K562 (cell line): ENCODE data around the gene VMP1. TPM values are rescaled to one million over a fixed set of nuclear protein-coding genes. Genes with fewer than 3 reads are reported as not detected.
A peak's percentile ranks its signal among the peaks of the same experiment; 100 is the strongest.

Experiments
- CC2D1A ChIP-seq: fragments of 450-650 bp; IDR thresholded peaks from 2 replicates; pipeline ENCODE4 v1.6.1; 2017; ENCODE audit warnings: mild to moderate bottlenecking
- E2F5 ChIP-seq: sonication (generic); formaldehyde crosslinking; IDR thresholded peaks from 2 replicates; pipeline ENCODE4 v1.8.0; 2022; ENCODE audit warnings: mild to moderate bottlenecking, missing genetic modification reagents
- EZH2 ChIP-seq: IDR thresholded peaks from 2 replicates; pipeline ENCODE4 v1.6.1; 2012; ENCODE audit warnings: low read depth, mild to moderate bottlenecking, inconsistent platforms, low read length, borderline replicate concordance
- KDM1A ChIP-seq, 2 experiments: fragments of 450-650 bp; IDR thresholded peaks; 2 replicates each; pipeline ENCODE4 v1.6.1; 2016; ENCODE audit warnings: mild to moderate bottlenecking in 2 of 2
- MAFF ChIP-seq: IDR thresholded peaks from 2 replicates; pipeline ENCODE4 v1.6.1; 2012; ENCODE audit warnings: low read length, improper control_type of control experiment
- MAFG ChIP-seq: fragments of 450-650 bp; conservative IDR thresholded peaks from 2 replicates; pipeline ENCODE4 v1.6.1; 2016; ENCODE audit warnings: missing genetic modification characterization, missing compliant biosample characterization
- NR2F6 ChIP-seq: fragments of 450-650 bp; formaldehyde crosslinking; IDR thresholded peaks from 2 replicates; pipeline ENCODE4 v1.4.0; 2020; ENCODE audit warnings: mild to moderate bottlenecking
- POLR2G ChIP-seq: fragments of 200-400 bp; formaldehyde crosslinking; IDR thresholded peaks from 2 replicates; pipeline ENCODE4 v1.6.1; 2017; ENCODE audit warnings: low read depth, mild to moderate bottlenecking, antibody characterized with exemption, low read length, moderate library complexity
- POLR2H ChIP-seq: IDR thresholded peaks from 2 replicates; pipeline ENCODE4 v1.6.1; 2016; ENCODE audit warnings: missing genetic modification characterization, low read depth, mild to moderate bottlenecking, control low read depth, missing compliant biosample characterization, moderate library complexity
- PTBP1 ChIP-seq: fragments of 200-400 bp; formaldehyde crosslinking; IDR thresholded peaks from 2 replicates; pipeline ENCODE4 v1.6.1; 2017; ENCODE audit warnings: low read depth, low read length
- PTRF ChIP-seq: fragments of 450-650 bp; IDR thresholded peaks from 2 replicates; pipeline ENCODE4 v1.6.1; 2016; ENCODE audit warnings: mild to moderate bottlenecking, missing genetic modification characterization, missing compliant biosample characterization
- SPI1 ChIP-seq: IDR thresholded peaks from 2 replicates; pipeline ENCODE4 v1.6.1; 2011; ENCODE audit warnings: low read depth, low read length, control low read depth, borderline replicate concordance
- U2AF1 ChIP-seq: fragments of 200-400 bp; formaldehyde crosslinking; optimal IDR thresholded peaks from 2 replicates; pipeline ENCODE3; 2017; ENCODE audit warnings: mild to moderate bottlenecking, low read depth, low read length, moderate library complexity
- ZKSCAN1 ChIP-seq: fragments of 150-350 bp; IDR thresholded peaks from 2 replicates; pipeline ENCODE4 v1.6.1; 2016; ENCODE audit warnings: low read depth, low read length
- ZKSCAN3 ChIP-seq: fragments of 250-450 bp; sonication (Bioruptor Pico); IDR thresholded peaks from 2 replicates; pipeline ENCODE4 v1.4.0; 2020
- ZNF140 ChIP-seq: fragments of 250-450 bp; sonication (Bioruptor Pico); IDR thresholded peaks from 2 replicates; pipeline ENCODE4 v1.8.0; 2021; ENCODE audit warnings: moderate library complexity, mild to moderate bottlenecking, inconsistent platforms
- ZNF311 ChIP-seq: fragments of 250-450 bp; sonication (Bioruptor Pico); IDR thresholded peaks from 2 replicates; pipeline ENCODE4 v1.4.0; 2020; ENCODE audit warnings: mild to moderate bottlenecking, moderate library complexity
- ZNF384 ChIP-seq: IDR thresholded peaks from 2 replicates; pipeline ENCODE4 v1.6.1; 2012; ENCODE audit warnings: low read depth, low read length, improper control_type of control experiment
- ZNF449 ChIP-seq: fragments of 250-450 bp; sonication (Bioruptor Pico); IDR thresholded peaks from 2 replicates; pipeline ENCODE4 v1.8.0; 2022; ENCODE audit warnings: moderate library complexity, mild to moderate bottlenecking, inconsistent platforms
- ZNF589 ChIP-seq: fragments of 200-800 bp; sonication (Bioruptor generic); IDR thresholded peaks from 2 replicates; pipeline ENCODE4 v1.6.1; 2016; ENCODE audit warnings: low read depth, missing genetic modification characterization, missing compliant biosample characterization
- ZNF766 ChIP-seq: fragments of 200-800 bp; sonication (Bioruptor generic); conservative IDR thresholded peaks from 2 replicates; pipeline ENCODE4 v1.6.1; 2016; ENCODE audit warnings: missing genetic modification characterization, missing compliant biosample characterization
- ZNF77 ChIP-seq: fragments of 250-450 bp; sonication (Bioruptor Pico); IDR thresholded peaks from 2 replicates; pipeline ENCODE4 v1.5.0; 2020
- polyA plus RNA-seq, 8 experiments: library from polyadenylated mRNA; depleted of rRNA in 4 of 8; stranded (reverse) in 5 of 8; unstranded in 3 of 8; fragments of >200 nt; fragmentation: Nextera tagmentation in 2 of 8; fragmentation: Illumina TruSeq in 1 of 8; extraction: Ambion mirVana in 2 of 8; extraction: Trizol in 1 of 8; gene quantifications; 2 replicates each; pipeline versions ENCODE4 v1.2.1 to v1.2.3, GENCODE V29; 2011 to 2014; ENCODE audit warnings: inconsistent platforms in 1 of 8, missing spikeins in 1 of 8
- total RNA-seq, 7 experiments: library from RNA; depleted of rRNA in 6 of 7; stranded (reverse); fragments of >200 nt in 6 of 7; fragmentation: Illumina TruSeq in 2 of 7; extraction: Trizol in 2 of 7; gene quantifications; 2 replicates each; pipeline versions ENCODE4 v1.2.1 to v1.2.3, GENCODE V29; 2011 to 2021; ENCODE audit warnings: low replicate concordance in 1 of 7
- TF ChIP-seq, protein P1 (sequence below): fragments of 250-450 bp; sonication (Bioruptor Pico); IDR thresholded peaks from 2 replicates; pipeline ENCODE4 v1.9.0; 2021; ENCODE audit warnings: mild to moderate bottlenecking
- TF ChIP-seq, protein P2 (sequence below): sonication (generic); formaldehyde crosslinking; IDR thresholded peaks from 2 replicates; pipeline ENCODE4 v1.8.1; 2022; ENCODE audit warnings: missing genetic modification reagents

The VMP1 gene
- total and polyA plus RNA-seq, 9 of the 15 experiments (the other 6 are each of a cell fraction or from before 2014, with no cell fraction given), result 123 to 304 (median 151) TPM

- TF ChIP-seq, protein P1, sequence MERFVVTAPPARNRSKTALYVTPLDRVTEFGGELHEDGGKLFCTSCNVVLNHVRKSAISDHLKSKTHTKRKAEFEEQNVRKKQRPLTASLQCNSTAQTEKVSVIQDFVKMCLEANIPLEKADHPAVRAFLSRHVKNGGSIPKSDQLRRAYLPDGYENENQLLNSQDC (CRISPR knock-in tag), result no peak
- TF ChIP-seq PTBP1 (no peak), ZNF384 (no peak), ZNF766 (peak; percentile 87), NR2F6 (0 out of 2 replicates have a peak, but pooled peaks have one; percentile 39), CC2D1A (no peak), POLR2H (peak; percentile 99), SPI1 (no peak), MAFF (peak; percentile 42; the same call in 1 of the 2 replicates), U2AF1 (no peak), ZNF311 (peak; percentile 90), ZKSCAN1 (no peak; the same call in 1 of the 2 replicates), ZNF589 (CRISPR knock-in tag) (peak; percentile 87), PTRF (tag) (peak; percentile 47; the same call in 1 of the 2 replicates), ZNF140 (CRISPR knock-in tag) (no peak), ZNF77 (CRISPR knock-in tag) (no peak), ZNF449 (0 out of 2 replicates have a peak, but pooled peaks have one; percentile 58), POLR2G (no peak; the same call in 1 of the 2 replicates), KDM1A (IDR thresholded peaks at IDR 0.05) (peak; percentile 83 to 92), EZH2 (no peak), MAFG (tag) (no peak), E2F5 (no peak), ZKSCAN3 (CRISPR knock-in tag) (no peak)
- TF ChIP-seq, protein P2, sequence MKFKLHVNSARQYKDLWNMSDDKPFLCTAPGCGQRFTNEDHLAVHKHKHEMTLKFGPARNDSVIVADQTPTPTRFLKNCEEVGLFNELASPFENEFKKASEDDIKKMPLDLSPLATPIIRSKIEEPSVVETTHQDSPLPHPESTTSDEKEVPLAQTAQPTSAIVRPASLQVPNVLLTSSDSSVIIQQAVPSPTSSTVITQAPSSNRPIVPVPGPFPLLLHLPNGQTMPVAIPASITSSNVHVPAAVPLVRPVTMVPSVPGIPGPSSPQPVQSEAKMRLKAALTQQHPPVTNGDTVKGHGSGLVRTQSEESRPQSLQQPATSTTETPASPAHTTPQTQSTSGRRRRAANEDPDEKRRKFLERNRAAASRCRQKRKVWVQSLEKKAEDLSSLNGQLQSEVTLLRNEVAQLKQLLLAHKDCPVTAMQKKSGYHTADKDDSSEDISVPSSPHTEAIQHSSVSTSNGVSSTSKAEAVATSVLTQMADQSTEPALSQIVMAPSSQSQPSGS, result no peak
Observed at GRCh38 chr17:59837308-59838051, 130.0 kb downstream of the VMP1 start (continued).
